Hematopoietic multipotent progenitor cell treated with erythropoietin and hydrocortisone succinate and interleukin-3 and kit ligand, for 8 days (in vitro differentiated cells): ENCODE results near the gene OR4F15.
A peak's percentile ranks its signal among the peaks of the same experiment; 100 is the strongest.
"Not testable (repeated sequence)": the region's sequence is repeated elsewhere in the genome, so short reads cannot be mapped to it uniquely, and the experiment has no call there.

Source experiments
- DNase-seq: peaks from one replicate; pipeline ENCODE4 v3.0.0-alpha.2; 2015

Gene OR4F15

DNA sequence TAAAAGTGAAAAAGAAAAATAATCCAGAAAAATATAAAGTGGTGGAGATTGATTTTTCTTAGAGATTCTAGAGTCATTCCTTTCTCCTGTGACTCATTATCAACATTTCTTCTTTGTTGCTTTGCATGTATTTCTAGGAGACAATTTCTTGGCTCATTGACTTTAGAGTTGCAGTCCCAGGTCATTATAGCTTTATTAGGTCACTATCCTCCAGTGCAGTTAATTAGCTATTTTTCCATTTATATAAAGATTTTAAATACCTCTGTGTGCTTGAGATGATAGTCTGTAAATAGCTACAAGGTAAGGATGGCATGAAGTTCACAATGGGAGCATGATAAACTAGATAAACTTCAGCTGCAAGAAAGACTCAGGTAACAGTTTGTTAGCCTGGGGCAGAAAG is at the start of gene OR4F15:
Gene OR4F15 (plus strand): TSS at position 301 of the 400 bp plus-strand sequence. CDS start 5,985 bp downstream, outside the sequence.
- DNase-seq: no peak

DNA sequence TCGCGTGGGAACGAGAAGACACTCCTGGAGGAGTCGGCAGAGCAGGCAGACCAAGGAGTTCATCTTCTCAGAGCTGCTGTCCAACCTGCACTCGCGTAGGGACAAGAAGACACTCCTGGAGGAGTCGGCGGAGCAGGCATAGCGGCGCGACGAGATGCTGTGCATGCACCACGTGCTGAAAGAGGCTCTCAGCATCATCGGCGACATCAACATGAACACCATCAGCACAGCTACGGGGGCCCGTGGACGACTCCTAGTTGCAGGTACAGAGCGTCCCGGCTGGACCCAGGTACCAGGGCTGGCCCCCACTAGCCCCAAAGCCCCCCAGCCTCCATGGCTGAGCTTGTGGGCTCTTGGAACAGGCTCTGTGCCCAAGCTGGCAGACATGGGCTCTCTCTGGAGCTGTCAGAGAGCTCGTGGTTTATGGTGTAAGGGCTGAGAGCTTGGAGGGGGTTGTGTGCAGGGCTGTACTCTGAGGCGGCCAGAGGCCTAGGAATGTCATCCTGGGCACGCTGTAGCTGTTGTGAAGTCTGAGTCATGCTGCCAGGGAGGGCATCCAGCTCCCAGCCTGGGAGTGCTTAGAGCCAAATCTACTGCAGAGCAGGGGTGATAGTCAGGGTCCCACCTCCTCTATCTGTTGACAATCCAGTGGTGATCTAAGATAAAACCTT is 47.2 kb upstream of the OR4F15 start:
- DNase-seq: not testable (repeated sequence)

DNA sequence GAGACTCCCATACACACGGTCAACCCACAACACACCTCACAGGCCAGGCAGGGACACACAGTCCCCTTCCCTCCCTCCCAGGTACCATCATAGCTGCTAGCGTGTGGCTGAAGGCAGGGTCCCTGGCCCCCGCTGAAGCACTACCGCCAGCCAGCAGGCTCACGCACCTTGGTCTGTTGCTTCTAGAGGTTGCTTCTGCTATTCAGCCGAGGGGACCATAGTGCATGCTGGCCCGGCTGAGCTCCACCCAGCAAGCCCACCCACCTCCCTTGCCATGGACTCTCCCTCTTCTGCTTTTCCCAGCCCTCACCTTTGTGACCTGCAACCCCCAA is 46.7 kb upstream of the OR4F15 start:
- not testable (repeated sequence) for DNase-seq

- no peak for DNase-seq
Observed at GRCh38 chr15:101765772-101766456, 46.1 kb upstream of the OR4F15 start.

GRCh38 chr15:101767083-101767640 is 44.8 kb upstream of the OR4F15 start:
- not testable (repeated sequence) for DNase-seq

- no peak for DNase-seq
Observed at GRCh38 chr15:101772921-101773320, 39.1 kb upstream of the OR4F15 start.

DNA sequence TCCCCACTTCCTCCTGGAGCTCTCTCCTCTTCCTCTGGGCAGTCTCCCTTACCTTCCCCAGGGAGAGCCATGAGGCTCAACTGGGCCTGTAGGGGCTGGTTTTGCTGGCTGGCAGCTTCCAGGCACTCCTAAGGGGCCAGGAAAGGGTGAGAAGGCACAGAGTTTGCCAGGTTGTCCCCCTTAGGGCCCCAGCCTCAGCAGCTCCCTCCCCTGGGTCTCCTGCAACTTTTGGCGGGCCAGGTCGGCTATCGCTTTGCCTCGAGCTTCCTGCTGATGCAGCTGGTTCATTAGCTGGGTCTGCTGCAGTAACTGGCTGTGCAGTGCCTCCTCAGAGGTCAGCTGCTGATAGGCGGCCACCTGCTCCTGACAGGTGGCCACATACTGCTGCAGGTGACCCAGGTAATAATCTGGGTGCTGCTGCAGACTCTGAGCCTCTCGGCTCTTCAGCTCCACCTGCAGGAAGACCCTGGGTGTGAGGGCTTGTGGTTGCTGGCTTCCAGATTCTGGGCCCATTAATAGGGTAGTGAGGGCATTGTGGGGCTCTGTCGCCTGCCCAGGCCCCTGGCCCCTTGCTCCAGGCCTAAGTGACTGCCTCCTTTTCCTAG is 38.4 kb upstream of the OR4F15 start:
- peak; percentile 16 for DNase-seq

GRCh38 chr15:101775136-101775535 is 36.9 kb upstream of the OR4F15 start:
- no peak for DNase-seq

- DNase-seq: not testable (repeated sequence)
Observed at GRCh38 chr15:101778576-101778975, 33.4 kb upstream of the OR4F15 start.

DNA sequence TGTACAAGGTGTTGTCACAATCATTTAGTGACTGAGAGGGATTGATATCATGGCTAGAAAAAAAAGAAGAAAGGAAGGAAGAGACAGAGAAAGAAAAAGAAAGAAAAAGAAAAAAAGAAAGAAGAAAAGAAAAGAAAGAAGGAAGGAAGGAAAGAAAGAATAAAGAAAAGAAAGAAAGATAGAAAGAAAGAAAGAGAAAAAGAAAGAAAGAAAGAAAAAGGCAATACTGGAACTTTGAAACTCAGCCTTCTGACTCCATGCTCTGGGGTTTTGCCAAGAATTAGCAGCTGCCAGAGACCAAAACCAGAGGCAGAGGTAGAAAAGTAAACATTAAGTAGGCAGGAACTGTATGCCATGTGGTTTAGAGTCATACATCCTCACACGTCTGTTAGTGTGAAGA is 31.8 kb upstream of the OR4F15 start:
- DNase-seq: not testable (repeated sequence)

DNA sequence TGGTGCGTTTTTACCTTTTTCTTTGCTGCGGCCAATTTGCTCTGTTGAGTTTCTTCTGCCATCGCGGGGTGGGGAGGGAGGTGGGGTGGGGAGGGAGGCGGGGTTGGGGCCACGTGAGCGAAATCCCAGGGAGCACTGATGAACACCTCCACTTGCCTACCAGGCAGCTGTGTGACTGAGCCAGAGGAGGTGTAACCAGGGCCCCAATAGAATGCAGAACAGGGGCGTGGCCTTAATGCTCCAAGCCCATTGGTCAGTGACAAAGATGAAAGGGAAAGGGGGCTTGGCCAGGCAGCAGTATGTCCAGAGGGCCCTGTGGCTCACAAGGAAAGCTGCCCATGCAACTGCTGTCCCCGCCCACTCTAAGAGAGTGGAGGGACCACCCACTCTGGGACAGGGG is 30.1 kb upstream of the OR4F15 start:
- peak; percentile 5 for DNase-seq

DNA sequence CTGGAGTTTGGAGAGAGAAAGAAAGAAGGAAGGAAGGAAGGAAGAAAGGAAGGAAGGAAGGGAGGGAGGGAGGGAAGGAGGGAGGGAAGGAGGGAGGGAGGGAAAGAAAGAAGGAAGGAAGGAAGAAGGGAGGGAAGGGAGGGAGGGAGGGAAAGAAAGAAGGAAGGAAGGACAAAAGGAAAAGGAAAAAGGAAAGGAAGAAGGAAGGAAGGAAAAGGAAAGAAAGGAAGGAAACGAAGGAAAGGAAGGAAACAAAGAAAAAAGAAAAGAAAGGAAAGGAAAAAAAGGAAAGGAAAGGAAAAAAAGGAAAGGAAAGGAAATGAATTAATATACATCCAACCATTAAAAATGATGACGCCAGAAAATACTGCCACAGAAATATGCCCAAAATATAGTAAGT is 27.4 kb upstream of the OR4F15 start:
- DNase-seq: no peak

GRCh38 chr15:101786422-101786821 is 25.6 kb upstream of the OR4F15 start:
- not testable (repeated sequence) for DNase-seq

DNA sequence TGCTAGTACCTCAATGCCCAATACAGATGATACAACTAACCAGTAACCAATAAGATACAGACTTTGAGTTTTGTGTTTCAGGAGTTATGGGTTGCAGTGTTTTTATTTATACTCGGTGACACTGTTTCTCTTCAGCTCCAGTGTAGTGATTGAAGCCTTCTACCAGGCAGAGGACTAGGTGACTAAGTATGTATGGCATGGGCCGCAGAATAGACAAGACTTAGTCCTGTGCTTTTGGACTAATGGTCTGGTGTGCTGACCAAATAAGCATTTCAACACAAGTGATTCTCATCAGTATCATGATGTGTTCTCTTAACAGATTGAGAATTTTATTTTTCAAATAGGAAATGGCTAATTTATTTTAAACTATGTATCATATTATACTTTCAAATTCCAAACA is 24.0 kb upstream of the OR4F15 start:
- not testable (repeated sequence) for DNase-seq

DNA sequence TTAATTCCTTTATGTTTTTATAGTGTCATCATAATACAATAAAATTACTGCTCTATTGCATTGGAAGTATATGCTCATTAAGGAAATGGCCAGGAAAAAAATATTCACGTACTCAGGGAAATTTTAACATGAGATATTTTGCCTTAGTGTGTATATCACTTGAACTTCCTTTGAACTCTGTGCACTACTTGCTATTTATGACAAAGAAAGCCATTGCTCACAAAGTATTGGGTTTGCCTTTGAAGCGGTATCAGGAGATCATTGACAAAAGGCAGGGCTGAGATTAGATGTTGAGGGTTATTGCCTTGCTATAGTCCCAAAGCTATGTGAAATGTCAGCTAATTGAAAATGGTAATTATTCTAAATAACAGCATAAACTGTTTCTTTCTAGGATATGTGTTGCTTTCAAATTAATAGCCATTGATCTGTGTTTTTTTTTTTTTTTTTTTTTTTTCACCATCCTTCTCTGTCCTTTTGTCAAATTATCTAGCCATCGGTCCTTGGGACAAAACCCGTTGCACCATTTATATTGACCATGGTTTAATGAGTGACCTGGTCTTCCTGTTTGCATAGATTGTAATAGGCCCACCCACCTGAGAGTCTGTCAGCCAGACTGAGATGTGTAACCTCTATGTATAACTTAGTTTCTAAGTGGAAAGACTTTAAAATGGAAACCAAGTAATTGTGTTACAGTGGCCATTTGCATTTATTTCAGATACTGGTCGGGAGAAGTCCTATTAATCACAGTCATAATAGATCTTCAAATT is 23.3 kb upstream of the OR4F15 start:
- DNase-seq: not testable (repeated sequence)

- DNase-seq: not testable (repeated sequence)
Observed at GRCh38 chr15:101790748-101791147, 21.3 kb upstream of the OR4F15 start.

- not testable (repeated sequence) for DNase-seq
Observed at GRCh38 chr15:101793981-101794380, 18.0 kb upstream of the OR4F15 start.

DNA sequence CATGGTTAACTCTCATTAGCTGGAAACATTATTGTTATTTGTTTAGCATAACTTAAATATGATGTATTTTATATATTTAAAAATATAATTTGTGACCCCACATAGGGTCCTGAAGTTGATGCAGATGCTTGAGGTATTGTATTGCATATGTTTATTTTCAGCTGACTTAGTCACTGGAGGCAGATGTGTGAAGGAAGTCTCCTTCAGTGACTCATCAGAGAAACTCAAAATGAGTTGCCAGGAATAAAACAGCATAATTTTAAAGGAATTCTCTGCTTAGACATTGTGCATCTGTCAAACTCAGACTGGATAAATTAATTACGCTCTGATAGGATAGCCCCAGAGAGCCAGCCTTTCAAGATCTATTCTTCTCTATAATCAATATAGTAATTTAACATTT is 16.5 kb upstream of the OR4F15 start:
- no peak for DNase-seq

- DNase-seq: no peak
Observed at GRCh38 chr15:101799665-101800064, 12.3 kb upstream of the OR4F15 start.

- DNase-seq: no peak
Observed at GRCh38 chr15:101801048-101801447, 11.0 kb upstream of the OR4F15 start.

GRCh38 chr15:101803209-101803608 is 8.8 kb upstream of the OR4F15 start, which contains the start of gene OR4F6:
Gene OR4F6 (plus strand): TSS chr15:101803509. CDS start chr15:101805720, 2,211 bp downstream.
- DNase-seq: no peak

DNA sequence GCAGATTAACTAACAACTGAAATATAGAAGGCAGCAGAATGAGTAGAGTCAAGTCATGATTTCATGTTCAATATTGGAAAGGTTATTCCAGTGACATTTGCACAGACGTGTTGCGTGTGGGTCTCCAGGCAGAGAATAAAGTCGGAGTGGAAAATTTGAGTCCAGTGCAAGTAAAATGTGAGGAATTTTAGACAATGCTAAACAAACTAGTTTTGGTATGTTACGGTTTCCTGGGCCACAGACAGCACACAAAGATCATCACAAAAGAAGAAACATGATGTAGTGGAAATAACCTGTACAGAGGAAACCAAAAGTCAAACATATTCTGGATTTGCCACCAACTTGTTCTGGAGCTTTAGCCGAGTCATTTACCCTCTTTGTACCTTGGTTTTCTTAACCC is 8.3 kb upstream of the OR4F15 start:
- no peak for DNase-seq

- no peak for DNase-seq
Observed at GRCh38 chr15:101804375-101804774, 7.6 kb upstream of the OR4F15 start.
